ENCODE measurements around the gene ADCY6. TPM values are rescaled to one million over a fixed set of nuclear protein-coding genes. Genes with fewer than 3 reads are reported as not detected.

Gene ADCY6
- total and polyA plus RNA-seq, 2 donors (not counting 1 experiment from before 2014, with no cell fraction given), result 0.03 TPM; not detected in 1

GRCh38 chr12:48758186-48758585 is 30.7 kb downstream of the ADCY6 start:
- ChIA-PET POLR2A (no interaction called here), CTCF (interaction anchor here (14.2 kb wide), 1 partner anchor 37 kb away, joined by 177 read pairs; no protein-coding TSS in a partner anchor)
- Histone ChIP-seq H3K27ac (ENCODE audit: low read length in 2 of 2) (no peak overlapping the region), H3K79me2 (ENCODE audit: control insufficient read depth, insufficient read depth, low read length) (no peaks in the 10 kb centered on the region), H3K4me1 (ENCODE audit: control insufficient read depth in 2 of 2, insufficient read depth in 2 of 2, low read length in 2 of 2) (no peaks in the 10 kb centered on the region), H2AFZ (ENCODE audit: insufficient read depth, low read depth, low read length, poor library complexity, severe bottlenecking) (no peak overlapping the region), H3K9ac (ENCODE audit: low read length) (no peak overlapping the region), H3K27me3 (replicated peaks in 1 of 4; ENCODE audit: control extremely low read depth in 1 of 4, control insufficient read depth in 3 of 4, insufficient read depth in 4 of 4, low read length in 3 of 4) (no peaks in the 10 kb centered on the region), H3K4me3 (ENCODE audit: control extremely low read depth in 1 of 5, extremely low read depth in 1 of 5, insufficient read depth in 1 of 5, low read depth in 2 of 5, low read length in 4 of 5) (no peak overlapping the region), H3K9me3 (ENCODE audit: control extremely low read depth in 1 of 3, control insufficient read depth in 2 of 3, insufficient read depth in 1 of 3, low read length in 2 of 3) (no peaks in the 10 kb centered on the region), H3K4me2 (replicated peaks; ENCODE audit: low read depth, low read length, poor library complexity, severe bottlenecking) (no peak overlapping the region), H4K20me1 (ENCODE audit: control insufficient read depth, insufficient read depth, low read length, poor library complexity, severe bottlenecking) (no peaks in the 10 kb centered on the region), H3K36me3 (replicated peaks in 1 of 2; ENCODE audit: control extremely low read depth in 1 of 2, control insufficient read depth in 1 of 2, extremely low read depth in 1 of 2, insufficient read depth in 2 of 2, low read length in 1 of 2) (no peaks in the 10 kb centered on the region)
- 73% methylated on average over 4 of the region's 4 CpGs for WGBS (ENCODE audit: insufficient coverage)
- Mint-ChIP-seq H3K27me3 (no peaks in the 10 kb centered on the region), H3K27ac (no peak overlapping the region), H3K9me3 (ENCODE audit: insufficient read depth) (no peaks in the 10 kb centered on the region), H3K4me1 (no peaks in the 10 kb centered on the region), H3K4me3 (no peak overlapping the region)
- intact Hi-C loops (cut with micrococcal nuclease), result no loop called here
- no peak for ATAC-seq (ENCODE audit: low read depth)
- DNase-seq, result no peak
- TF ChIP-seq EZH2 (IDR thresholded peaks at IDR 0.05; ENCODE audit: borderline replicate concordance, insufficient read depth, low read depth, low read length, poor library complexity, severe bottlenecking) (no peak), CTCF (IDR thresholded peaks at IDR 0.05) (no peak)

GRCh38 chr12:48750769-48751356 is 38.0 kb downstream of the ADCY6 start:
- Histone ChIP-seq H4K20me1 (ENCODE audit: control insufficient read depth, insufficient read depth, low read length, poor library complexity, severe bottlenecking) (no peaks in the 10 kb centered on the region), H2AFZ (ENCODE audit: insufficient read depth, low read depth, low read length, poor library complexity, severe bottlenecking) (peak overlapping the region; percentile 16), H3K4me2 (replicated peaks; ENCODE audit: low read depth, low read length, poor library complexity, severe bottlenecking) (no peak overlapping the region), H3K4me1 (ENCODE audit: control insufficient read depth in 2 of 2, insufficient read depth in 2 of 2, low read length in 2 of 2) (no peaks in the 10 kb centered on the region), H3K4me3 (ENCODE audit: control extremely low read depth in 1 of 5, extremely low read depth in 1 of 5, insufficient read depth in 1 of 5, low read depth in 2 of 5, low read length in 4 of 5) (no peak overlapping the region), H3K9ac (ENCODE audit: low read length) (no peak overlapping the region), H3K27me3 (replicated peaks in 1 of 4; ENCODE audit: control extremely low read depth in 1 of 4, control insufficient read depth in 3 of 4, insufficient read depth in 4 of 4, low read length in 3 of 4) (peaks cover 0 to 4% (median 0%) of the 10 kb centered on the region in 4 experiments), H3K36me3 (replicated peaks in 1 of 2; ENCODE audit: control extremely low read depth in 1 of 2, control insufficient read depth in 1 of 2, extremely low read depth in 1 of 2, insufficient read depth in 2 of 2, low read length in 1 of 2) (no peaks in the 10 kb centered on the region), H3K9me3 (ENCODE audit: control extremely low read depth in 1 of 3, control insufficient read depth in 2 of 3, insufficient read depth in 1 of 3, low read length in 2 of 3) (no peaks in the 10 kb centered on the region), H3K79me2 (ENCODE audit: control insufficient read depth, insufficient read depth, low read length) (no peaks in the 10 kb centered on the region), H3K27ac (ENCODE audit: low read length in 2 of 2) (no peak overlapping the region)
- TF ChIP-seq EZH2 (IDR thresholded peaks at IDR 0.05; ENCODE audit: borderline replicate concordance, insufficient read depth, low read depth, low read length, poor library complexity, severe bottlenecking), result no peak
- TF ChIP-seq CTCF (IDR thresholded peaks at IDR 0.05), result no peak
- Mint-ChIP-seq H3K9me3 (ENCODE audit: insufficient read depth) (no peaks in the 10 kb centered on the region), H3K27me3 (peaks cover 18% of the 10 kb centered on the region), H3K4me1 (no peaks in the 10 kb centered on the region), H3K27ac (no peak overlapping the region), H3K4me3 (no peak overlapping the region)
- WGBS (ENCODE audit: insufficient coverage), result no CpG with 5 or more reads among the region's 2 CpGs
- no peak for ATAC-seq (ENCODE audit: low read depth)
- intact Hi-C loops (cut with micrococcal nuclease), result loop anchor here (5.0 kb wide), 1 partner anchor 141 kb away; no protein-coding TSS in a partner anchor
- no peak for DNase-seq
- ChIA-PET POLR2A (no interaction called here), CTCF (interaction anchor here (0.6 to 14.2 kb wide), 2 partner anchors 44 to 1231 kb away, joined by 4 to 177 read pairs; no protein-coding TSS in a partner anchor)
